GM19240 (cell line): ENCODE data around the gene CNTN4.

Source experiments
- DNase-seq: peaks from one replicate; pipeline ENCODE4 v3.0.0; 2011; ENCODE audit warnings: low spot score; ENCODE audit not compliant: insufficient read length

Gene CNTN4

DNA sequence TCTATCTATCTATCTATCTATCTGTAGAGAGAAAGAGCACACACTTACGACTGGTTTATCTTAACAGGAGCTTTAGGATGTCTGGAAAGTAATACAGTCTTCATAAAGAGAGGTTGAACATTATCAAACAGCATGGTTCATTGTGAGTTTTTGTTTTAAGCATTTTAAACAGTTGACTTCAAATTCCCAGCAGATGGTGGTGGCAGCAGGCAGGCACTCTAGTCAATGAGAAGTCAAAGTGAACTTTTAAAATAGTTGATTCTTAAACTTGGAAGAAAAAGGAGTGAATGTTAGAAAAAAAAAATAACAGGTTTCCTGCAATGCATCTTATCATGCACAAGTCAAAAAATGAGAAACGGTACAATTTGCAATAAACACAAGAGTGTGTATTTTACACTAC lies 578.8 kb downstream of the CNTN4 start:
- no peak for DNase-seq

DNA sequence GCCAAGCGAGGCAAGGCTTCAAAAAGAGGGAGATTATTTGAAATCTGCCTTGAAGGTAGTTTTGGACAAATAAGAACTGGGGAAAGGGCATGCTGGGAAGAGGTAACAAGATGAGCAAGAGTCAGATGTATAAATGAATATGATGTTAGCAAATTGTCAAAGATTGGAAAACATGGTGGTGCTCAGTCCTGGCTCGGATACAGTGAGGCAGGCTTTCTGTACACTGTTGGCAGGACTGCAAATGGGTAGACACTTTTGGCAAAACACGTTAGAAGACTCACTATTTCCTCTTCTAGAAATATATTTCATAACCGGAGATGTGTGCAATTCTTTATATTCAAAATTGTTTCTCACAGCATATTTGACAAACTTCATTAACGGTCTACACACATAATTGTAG lies 581.6 kb downstream of the CNTN4 start:
- no peak for DNase-seq

DNA sequence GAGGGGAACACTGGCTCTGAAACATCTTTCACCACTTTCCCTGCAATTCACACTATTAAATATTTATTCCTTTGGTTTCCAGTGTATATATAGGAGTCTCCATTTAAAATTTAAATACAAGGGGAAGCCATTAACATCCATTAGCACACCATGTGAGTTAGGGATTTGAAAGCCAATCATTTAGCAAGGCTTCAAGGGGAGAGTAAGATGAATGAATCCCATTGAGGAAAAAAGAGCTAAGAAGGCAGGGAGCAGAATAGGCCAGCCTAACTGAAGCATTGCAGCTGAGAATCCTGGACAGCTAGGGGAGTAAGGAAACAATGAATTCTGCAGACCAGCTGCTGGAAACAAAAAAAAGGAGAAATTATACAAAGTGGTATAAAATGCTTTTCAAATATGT lies 585.4 kb downstream of the CNTN4 start:
- no peak for DNase-seq

DNA sequence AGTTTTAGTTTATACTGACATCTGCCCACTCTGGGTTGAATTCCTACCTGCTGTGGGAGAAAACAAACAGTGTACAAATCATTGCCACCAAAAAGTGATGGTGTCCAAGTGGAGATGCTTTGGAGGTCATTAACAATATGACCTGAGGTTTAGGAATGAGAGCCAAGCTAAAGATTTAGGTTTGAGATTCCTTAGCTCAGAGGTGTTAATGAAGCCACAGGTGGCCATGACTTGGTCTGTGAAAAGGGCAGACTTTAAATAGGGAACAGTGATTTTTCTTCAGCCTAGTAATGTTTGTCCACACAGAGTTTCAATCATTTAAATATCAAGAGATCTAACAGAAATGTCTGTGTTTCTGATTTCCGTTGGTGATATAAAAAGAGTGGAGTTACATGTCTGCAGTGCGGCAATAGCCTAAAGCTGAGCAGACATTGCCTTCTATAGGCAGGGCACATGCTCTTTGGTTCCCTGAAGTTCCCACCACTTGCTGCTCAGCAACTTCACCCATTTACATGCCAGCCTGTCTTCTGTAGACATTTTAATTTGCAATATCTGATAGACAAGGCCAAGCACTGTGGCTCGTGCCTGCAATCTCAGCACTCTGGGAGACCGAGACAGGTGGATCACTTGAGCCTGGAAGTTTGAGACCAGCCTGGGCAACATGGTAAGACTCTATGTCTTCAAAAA lies 588.3 kb downstream of the CNTN4 start:
- no peak for DNase-seq

DNA sequence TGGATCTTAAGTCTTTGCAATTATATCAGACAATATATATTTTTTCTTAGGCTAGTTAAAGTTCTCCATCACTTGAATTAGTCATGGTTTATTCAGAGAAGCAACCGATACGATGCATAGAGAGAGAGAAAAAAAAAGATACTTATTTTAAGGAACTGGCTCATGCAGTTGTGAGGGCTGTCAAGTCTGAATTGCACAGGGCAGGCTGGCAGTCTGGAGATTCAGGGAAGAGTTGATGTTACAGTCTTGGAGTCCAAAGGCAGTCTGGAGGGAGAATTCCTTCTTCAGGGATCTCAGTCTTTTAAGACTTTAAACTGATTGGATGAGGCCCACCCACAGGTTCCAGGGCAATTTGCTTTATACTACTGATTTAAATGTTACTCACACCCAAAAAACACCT lies 598.9 kb downstream of the CNTN4 start:
- DNase-seq, result no peak

DNA sequence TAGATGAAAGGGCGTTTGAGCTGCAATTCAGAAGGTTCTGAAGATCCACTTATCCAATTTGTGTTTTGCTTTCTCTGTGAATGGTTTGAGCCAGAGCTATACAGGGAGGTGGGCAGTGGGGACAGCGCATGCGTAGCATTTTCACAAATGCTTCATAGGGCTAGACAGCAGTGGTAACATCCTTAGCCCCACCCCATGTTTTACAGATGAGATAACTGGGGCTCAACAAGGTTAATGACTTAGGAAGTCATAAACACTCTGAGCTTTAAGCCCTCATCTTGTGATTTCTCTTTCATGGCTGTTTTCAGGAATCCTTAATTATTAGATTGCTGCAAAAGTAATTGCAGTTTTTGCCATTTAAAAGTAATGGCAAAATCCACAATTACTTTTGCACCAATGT lies 602.8 kb downstream of the CNTN4 start:
- no peak for DNase-seq

DNA sequence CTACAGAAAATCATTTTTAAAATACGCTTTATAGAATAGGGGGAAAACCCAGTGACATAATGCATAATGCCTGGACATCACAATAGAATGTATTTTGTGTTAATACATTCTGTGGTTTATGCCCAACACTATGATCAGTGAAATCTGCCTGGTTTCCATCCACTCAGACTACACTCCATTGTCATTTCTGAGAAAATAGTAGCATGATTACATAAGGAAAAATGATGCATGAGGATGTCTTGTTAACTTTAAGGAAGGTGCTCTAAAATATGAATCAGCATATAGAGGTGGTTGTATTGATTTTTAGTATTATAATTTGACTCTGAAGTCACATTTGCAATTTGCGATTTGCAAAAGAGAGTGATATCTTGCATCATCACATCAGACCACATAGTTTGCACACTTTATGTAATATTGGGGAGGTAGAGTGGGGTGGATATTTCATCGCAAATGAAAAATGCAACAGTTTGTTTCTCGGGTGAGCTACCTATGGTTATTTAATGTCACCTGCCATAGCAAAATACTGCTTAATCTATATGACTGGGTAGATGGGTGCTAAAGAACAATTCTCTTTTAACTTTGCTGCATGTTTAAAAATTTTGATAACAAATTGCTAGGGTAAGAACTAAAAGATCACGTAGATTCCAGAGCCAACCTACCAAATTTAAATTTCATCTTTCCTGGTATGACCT lies 607.6 kb downstream of the CNTN4 start:
- no peak for DNase-seq

DNA sequence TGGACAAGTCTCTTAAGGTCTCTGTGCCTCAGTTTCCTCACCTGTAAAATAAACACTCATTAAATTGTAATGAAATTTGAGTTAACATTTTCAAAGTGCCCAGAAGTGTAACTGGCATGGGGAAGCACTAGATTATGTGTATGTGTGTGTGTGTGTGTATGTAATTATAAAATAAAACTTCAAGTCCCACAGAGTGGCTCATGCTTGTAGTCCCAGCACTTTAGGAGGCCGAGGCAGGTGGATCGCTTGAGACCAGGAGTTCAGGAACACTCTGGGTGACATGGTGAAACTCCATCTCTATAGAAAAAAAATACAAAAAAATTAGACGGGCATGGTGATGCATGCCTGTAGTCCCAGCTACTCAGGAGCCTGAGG lies 608.2 kb downstream of the CNTN4 start:
- no peak for DNase-seq

DNA sequence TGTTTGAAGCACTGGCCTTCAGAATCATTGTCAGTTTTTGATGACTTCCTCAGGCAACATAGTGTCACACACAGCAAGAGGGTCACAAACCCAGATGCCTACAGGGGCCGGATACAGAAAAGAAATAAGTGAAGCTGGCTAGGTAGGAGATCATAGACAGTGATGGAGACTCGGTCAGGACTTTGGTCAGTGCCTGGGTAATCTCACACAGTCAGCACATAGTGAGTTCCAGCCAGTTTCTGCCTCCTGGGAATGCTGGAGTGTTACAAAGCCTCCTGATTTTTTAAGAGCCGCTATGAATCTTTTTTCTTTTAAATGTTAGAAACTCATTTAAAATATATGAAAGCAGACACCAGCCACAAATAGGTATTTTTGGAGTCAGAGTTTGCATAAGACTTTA lies 612.4 kb downstream of the CNTN4 start:
- no peak for DNase-seq

DNA sequence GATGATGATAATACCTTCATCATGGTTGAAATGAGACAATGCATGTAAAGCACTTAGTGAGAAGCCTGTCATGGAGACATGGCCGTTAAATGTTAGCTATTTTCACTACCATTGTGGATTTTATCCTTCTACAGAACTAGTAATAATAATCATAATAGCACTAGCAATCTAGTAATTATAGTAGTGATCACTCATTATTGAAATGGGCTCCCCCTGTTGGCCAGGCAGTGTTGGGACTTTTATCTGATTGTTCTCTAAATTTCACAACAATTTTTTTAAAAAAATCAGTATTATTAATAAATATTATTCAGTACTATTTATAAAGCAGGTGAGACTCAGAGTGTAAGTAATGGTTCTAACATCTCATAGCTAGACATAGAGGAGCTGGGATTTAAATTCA lies 615.3 kb downstream of the CNTN4 start:
- no peak for DNase-seq

DNA sequence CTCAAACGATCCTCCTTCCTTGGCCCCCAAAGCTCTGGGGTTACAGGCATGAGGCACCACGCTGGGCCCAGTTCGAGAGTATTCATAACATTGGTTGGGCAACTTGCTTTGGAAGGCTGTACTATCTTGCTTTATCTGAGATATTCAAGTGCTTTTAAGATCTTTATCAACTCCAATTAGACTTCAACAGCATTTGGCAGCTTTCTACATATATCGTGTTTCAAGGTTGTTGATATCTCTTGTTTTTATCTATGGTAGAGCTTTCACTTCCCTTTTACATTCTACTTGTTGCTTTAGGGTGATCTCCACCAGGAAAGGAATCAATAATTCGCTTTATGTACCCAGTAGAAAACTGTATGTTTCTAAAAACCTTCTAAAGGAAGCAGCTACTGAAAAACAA lies 616.2 kb downstream of the CNTN4 start:
- DNase-seq, result no peak

DNA sequence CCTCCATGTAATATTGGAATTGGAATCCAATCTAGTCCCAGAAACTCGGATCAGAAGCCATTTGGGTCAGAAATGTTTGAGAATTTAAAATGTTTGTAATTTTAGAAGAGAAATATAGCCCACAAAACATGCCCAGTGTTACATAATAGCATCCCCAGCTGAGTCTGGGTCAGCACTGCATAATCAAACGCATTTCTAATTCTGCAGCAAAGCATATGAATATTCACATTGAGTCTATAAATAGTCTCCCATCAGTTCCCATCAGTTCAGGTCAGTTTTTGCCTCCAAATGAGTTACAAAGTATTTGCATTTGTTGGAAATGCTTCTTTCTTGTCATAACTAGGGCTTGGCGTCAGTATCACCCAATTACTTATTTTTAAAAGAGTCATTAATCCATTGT lies 628.4 kb downstream of the CNTN4 start:
- DNase-seq, result no peak

DNA sequence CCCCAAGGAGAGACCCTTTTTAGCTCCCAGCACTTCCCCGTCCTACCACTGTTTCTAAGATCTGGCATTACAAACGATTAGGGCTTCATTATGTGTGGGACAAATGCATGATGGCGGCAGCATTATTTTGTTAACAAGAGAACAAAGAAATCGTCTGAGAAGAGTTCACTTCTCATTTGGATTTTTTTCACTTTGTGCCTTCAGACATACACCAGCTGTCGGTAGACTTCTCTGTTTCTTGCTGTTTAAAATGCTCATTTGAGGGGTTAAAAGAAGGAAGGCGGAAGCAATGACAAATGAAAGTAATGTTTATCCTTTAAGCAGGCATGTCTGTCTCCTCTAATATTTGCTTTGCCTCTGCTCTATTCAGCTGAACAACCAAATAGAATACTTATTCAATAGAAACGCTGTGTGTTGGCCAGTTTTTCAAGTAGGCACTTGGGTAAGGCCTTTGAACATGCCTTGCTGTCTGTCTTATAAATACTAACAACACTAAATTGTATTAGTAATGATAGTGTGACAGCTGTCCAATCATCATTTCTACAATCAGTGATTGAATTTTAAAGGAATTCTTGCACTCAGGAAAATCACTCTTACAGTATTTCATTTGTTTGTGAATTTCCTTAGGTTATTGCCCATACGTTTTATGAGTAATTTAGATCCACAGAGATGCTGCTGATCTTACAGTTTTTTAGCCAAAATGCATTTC lies 629.1 kb downstream of the CNTN4 start:
- DNase-seq, result no peak

DNA sequence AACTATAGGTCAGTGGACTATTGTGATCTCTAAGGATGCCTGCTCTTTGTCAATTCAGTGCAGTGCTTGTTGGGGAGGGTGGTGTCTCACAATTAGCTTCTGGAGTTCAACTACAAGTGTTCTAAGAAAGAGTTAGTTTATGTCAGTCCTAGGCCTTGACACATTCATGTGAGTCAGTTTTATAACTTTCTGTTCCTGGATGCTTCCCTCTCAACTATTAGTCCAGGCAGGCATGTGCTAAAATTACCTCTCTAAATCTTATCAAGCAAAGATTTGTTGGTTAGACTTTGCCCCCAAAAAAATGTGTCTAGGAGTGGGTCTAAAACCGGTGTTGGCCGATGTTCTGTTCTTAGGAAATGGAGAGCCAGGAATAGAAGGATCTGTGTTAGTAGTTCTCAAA lies 633.2 kb downstream of the CNTN4 start:
- no peak for DNase-seq

DNA sequence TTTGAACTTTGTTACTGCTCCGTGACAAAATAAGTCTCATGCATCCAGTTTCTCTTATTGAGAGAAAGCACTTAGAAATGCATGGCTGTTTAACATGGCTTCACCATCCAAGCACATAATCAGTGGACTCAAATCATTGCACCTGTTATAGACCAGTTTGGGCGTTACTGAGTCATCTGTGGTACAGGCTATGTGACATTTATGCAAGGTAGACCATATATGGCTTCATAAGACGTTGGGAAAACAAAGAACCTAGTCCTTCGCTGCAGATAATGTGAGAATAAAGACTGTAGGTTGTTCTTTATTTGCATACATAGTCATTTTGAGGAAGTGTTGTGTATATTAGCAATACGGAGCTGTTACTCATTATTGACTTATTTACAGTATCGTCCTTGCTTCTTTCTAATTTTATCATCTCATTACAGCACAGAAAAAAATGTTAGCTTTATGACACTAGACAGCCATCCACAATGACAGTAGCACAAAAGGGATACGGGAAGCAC lies 636.8 kb downstream of the CNTN4 start:
- no peak for DNase-seq

DNA sequence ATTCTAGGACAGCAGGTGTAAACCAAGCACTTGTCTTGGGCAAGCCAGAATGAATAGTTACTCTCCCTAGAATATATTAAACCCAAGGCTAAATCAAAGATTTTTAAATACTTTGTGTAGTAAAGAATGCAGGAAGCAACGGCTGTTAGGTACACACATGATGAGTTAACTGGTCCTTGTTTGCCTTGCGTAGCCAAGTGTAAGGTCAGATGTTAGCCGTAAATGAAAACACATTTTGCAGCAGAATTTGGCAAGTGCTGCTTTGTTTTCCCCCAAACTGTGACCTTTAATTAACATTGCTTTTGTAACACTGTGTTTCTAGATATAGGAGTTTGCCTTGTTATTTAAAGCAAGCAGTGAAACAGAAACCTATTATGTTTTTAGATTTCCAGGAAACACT lies 642.9 kb downstream of the CNTN4 start:
- no peak for DNase-seq

DNA sequence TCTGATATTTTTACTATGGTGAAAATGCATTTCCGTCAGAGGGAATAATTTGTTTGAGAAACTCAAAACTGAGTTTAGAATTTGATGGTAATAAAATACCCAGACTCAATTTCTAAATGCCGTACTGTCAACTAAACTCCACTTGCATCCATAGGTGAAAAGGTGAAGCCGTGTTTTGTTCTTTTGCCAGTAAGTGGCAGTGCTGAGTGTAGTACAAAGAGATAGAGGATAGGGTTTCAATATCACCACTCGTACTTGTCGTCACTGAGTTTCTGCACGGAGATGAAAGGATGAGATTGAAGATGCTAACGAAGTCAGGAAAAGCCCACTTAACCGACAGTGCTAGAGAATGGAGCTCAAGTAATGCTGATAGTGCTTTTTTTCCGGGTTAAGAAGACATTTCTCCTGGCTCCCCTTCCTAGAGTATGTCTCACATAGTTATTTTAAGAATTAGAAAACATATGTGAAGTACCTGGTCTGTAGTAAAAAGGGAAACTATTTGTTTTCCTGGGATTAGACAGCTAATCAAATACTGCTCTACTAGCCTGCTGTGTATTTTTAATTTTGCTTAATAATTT lies 666.4 kb downstream of the CNTN4 start:
- DNase-seq, result no peak

DNA sequence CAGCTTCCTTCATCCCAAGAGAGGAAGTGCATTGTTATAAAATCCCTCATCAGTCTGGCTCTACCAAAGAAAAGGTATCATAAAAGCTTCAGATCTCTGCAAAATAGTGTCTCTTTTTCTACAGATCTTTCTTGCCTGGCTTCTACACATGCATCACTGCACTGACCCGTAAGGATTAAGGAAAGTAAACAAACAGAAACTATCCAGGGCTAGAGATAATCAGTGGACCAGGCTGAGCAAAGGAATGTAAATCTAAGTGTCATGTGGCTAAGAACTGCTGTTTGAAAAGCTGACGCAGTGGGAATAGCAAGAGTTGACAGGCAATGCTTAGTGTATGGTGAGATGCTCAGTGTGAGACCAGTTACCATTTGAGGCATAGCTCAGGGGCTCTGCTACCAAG lies 671.8 kb downstream of the CNTN4 start:
- no peak for DNase-seq

DNA sequence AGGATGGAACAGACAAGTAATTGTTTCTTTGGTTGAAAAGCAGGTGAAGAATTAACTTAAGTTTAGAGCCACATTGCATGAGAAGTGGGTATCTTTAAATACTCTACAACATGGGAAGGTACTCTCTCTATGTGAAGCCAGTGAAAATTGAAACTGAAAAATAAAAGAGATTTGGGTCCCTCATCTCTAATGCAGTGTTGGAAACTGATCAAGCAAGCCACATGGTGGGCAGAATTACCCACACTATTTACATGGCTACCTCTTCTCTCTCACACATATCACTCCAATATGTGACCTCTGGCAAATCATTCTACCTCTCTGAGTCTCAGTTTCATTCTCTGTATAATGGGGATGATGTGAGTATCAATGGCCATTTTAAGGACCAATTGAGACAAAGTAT lies 672.5 kb downstream of the CNTN4 start:
- DNase-seq, result no peak

DNA sequence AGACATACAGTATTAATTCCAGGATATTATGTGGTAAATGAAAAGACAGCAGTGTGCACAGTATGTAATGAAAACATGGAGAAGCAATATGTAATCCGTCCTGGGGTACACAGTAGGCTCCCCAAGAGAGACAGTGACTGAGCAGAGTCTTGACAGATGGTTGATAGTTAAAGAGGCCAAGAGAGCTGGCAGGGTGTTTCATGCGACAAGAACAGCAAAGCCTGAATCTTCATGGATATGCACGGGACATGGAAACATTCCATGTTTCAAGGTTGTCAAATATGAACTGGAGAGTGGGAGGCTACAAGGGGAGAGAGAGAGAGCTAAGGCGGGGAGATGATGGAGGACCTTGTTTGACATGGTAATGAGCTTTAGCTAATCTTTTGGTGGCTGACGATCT lies 673.1 kb downstream of the CNTN4 start:
- no peak for DNase-seq

DNA sequence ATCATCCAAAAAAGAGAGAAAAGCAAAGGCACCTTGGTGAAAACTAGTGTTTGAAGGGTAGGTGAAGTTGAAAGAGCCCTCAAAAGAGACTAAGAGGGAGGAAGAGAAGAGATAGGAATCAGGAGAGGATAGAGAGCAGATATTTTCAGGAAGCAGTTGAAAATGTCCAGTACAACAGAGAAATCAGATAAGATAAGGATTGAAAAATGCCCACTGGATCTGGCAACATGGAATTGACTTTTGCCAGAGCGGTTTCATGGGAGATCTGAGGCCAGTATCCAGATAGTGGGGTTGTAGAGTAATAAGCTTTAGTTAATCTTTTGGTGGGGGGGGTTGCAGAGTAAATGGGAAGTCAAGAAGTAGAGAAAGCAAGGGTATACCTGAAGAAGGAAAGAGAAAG lies 674.1 kb downstream of the CNTN4 start:
- DNase-seq, result no peak

DNA sequence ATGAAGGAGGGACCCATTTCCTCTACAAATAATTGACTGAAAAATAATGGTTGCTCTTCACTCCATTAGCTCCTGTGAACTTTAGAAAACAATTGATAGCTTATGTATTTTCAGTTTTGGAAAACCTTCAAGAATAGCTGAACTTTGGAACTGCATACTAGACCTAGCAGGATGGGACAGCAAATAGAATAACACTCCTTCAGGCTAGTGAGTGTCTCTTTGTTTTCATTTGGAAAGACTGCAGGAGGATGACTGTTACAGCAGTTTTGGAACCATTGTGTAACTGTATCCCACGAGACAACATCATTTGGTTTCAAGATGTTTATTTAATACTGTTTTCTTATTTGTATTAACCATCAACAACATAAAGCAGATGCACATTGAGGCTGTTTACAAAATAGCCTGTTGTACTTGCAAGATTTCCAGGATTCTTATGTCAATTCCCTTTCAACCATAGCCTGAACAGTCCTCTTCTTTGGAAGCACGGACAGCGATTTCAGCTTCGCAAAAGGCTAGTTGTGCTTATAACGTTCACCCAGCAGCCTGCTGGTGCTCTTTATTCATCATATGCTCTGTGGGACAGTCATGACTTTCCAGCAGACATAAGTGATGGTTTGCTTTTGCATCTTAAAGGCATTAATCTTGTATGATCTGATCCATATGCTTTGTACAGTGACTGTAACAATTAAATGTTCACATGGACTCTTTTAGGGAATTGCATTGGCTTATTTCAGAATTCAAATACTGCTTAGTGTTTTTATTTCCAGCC lies 676.0 kb downstream of the CNTN4 start:
- DNase-seq, result no peak
